Stimulated activated CD4-positive, alpha-beta T cell treated with anti-CD3 and anti-CD28 coated beads, TNF-alpha, amount 100 ng/mL, for 1 hour (primary cell): ENCODE results near the gene RPTOR.

ENCODE experiments used
- DNase-seq, 3 donors: peaks; one replicate each; pipeline ENCODE4 v3.0.0-alpha.2; 2020; ENCODE audit warnings: low read depth in 3 of 3, low spot score in 1 of 3

Gene RPTOR

DNA sequence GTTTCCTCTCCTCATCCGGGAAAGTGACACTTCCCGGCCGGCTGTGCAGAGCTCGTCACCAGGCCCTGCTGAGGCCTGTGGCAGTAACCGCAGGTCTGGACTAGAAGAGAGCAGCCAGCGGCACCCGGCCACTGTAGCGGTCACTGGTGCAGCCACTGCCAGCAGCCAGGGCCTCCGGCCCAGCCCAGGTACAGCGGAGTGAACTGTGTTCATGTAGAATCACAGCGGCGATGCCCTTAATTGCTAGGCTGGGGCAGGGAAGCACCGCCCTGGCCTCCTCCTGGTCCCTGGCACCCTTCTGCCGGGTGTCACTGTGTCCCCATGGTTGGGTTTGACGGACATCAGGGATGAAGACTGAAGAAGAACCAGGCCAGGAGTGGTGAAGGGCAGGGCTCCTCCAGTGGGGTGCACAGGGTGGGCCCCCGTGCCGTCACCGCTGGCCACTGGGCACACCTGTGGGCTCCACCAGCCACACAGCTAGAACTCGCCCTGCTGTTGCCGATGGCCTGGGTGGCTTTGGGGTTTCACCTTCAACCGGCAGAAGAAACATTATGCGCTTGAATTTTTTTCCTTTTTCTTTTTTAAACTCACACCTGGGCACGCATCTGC, 281.8 kb downstream of the RPTOR start:
- no peak for DNase-seq

GRCh38 chr17:80826955-80827645, 282.5 kb downstream of the RPTOR start:
- DNase-seq, result no peak

- DNase-seq, result no peak
Observed at GRCh38 chr17:80827646-80828643, 283.3 kb downstream of the RPTOR start.

DNA sequence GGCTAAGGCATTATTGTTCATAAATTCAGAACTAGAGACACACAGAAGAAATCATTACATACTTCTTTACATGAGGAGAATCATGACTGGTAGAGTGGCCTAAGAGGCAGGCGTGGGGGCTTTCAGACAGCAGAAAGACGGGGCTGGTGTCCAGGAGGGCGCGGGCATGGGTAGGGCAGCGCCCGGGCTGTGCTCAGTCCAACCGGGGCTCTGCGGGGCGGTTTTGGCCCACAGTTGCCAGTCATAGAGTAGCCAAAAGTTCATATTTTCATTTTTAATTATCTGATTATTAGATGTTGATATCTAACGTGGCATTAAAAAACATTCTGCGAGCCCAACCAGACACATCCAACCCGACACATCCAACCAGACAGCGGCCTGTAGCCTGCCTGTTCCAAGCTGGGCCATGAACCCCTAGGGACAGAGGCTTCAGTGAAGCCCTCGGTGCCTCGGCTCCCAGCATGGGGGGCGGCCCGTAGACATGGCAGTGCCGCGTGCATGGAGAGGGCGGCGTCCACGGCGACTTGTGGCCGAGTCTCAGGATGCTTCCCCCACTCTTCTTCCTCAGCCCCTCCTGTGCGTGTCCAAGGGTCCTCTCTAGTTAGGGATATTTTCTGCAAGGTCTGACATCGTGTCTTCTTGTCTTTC, 284.7 kb downstream of the RPTOR start:
- no peak for DNase-seq

DNA sequence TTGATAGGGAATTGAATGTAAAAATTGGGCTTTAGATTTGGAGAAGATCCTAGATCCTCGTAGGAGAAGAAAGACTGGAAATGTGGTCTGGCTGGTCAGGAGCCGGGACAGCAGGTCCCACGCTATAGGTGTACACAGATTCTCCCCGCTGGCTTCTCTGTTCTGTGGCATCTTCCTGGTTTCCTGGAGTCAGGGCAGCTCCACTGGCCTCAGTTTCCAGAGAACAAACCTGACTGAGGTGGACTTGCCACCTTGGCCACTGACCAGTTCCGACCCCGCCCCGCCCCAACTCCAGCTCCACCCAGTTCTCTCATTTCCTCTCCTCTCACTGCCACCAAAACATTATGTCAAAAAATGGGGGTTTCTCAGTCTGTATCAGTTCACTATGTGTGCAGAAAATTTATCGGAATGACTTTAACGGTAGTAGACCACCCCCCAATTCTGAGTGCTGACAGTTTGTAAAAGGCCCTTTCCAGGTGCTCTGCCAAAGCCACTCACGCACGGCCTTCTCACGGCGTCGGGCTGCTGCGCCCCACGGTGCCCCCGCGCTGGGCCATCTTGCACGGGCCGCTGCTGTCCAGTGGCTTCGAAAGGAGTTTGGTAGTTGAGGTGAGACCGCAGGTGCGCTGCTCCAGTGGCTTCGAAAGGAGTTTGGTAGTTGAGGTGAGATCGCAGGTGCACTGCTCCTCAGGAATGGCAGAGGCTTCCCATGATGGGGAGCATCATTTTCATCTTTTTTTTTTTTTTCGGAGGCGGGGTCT, 285.6 kb downstream of the RPTOR start:
- DNase-seq, result no peak

DNA sequence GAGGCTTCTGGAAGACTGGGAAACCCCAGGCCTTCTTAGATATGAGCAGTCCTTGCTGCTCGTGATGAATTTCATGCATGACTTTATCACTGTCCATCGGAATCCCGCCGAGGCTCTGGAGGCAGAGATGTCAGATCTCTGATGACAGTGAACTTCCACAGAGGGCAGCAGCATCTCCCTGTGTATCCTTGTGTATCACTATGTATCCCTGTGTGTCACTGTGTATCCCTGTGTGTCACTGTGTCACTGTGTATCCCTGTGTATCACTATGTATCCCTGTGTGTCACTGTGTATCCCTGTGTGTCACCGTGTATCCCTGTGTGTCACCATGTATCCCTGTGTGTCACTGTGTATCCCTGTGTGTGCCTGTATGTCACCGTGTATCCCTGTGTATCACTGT, 286.9 kb downstream of the RPTOR start:
- no peak for DNase-seq

- DNase-seq, result no peak
Observed at GRCh38 chr17:80832266-80832676, 287.6 kb downstream of the RPTOR start.

DNA sequence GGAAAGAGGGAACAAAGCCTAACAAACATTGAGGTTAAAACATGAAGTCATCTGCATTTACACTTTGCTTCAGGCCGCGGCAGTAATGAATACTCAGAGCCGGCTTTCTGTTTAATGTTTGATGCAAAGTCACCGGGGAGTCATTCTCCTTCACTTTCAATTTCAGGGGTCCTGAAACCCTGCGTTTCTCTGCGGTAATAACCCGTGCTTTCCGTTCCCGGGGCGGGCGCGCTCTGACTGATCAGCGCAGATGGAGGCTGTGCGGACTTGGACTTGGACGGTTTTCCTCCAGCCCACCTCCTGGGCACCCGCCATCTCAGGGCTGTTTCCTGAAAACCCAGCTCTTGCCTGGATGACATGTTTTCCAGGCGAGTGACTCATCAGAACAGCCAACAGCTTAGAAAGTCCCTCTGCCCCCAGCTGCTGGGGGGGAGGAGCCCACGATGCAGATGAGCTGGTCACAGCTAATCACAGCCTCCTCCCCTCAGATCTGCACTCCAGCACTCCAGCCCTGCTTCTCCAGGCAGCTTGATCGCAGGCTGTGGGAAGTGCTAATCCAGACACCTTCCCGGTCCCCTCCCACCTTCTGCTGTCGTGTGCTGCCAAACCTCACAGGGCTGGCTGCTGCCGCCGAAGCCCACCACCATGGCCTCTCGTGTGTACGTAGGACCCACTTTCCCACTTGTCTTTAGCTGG, 288.4 kb downstream of the RPTOR start:
- peak; percentile 53 to 65 (median 56) for DNase-seq

GRCh38 chr17:80833952-80834892, 289.6 kb downstream of the RPTOR start:
- no peak for DNase-seq

GRCh38 chr17:80834893-80835275, 290.2 kb downstream of the RPTOR start:
- DNase-seq, result no peak

- no peak for DNase-seq
Observed at GRCh38 chr17:80835816-80836657, 291.4 kb downstream of the RPTOR start.

DNA sequence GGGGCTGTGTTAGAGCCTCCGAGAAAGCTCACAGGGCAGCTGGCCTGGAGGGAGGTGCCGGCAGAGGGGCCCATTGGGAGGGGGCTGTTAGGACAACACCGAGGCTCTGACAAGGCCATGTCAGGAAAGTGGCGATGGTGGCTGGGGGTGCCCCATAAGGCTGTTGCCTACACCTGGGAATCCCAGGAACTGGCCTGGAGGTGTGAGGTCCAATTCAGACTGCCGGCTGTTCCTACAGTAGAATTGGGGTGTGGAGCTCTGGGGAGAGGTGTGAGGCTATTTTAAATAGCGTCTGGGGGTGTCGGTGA, 292.0 kb downstream of the RPTOR start:
- DNase-seq, result no peak

GRCh38 chr17:80836971-80837481, 292.4 kb downstream of the RPTOR start:
- DNase-seq, result no peak

DNA sequence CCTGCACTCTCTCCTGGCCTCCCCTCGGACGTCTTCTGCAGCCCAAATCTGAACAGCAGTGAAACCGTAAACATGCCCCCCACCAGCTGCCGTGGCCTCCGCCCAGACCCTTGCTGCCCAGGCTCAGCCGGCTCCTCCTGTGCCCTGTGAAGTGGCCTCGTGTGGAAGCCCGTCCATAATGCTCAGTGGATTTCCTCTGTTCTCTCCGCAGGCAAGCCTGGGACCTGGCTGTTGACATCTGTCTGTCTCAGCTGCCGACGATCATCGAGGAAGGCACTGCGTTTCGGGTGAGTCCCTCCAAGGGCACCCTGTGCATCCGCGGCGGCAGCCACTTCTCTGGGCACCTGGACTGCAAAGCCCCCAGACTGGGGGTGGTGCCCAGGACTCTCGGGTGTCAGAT, 293.1 kb downstream of the RPTOR start:
- DNase-seq, result no peak

DNA sequence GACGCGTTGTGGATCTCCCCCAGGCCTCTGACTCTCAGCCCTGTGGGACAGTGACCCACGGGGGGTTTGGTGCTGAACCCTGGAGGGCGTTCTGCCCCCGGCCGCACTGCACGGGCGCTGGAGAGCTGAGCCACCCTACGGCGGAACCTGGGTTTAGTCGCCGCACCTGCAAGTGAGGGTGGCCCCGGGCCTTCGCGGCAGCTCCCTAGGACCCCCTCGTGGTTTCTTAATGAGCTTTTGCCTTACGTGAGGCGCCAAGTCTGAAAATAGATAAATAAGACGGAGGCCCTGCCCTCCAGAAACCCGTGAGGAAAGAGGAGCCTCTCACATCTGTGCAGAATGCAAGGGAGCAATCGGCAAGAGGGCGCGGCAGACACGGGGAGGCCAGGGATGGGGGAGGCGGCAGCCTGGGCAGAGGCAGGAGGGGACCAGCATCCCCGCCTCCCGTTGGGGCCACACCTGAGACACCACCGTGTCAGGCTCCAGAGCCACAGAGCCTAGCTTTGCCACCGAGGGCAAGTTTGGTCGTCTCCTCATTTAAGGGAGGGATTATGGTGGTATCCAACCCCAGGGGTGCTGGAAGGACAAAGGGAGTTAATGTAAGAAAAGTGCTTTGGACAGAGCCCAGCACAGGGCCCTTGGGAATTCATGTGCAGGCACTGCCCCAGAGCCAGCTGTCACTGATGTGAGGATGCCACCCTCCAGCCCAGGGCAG, 293.8 kb downstream of the RPTOR start:
- no peak for DNase-seq

- no peak for DNase-seq
Observed at GRCh38 chr17:80839026-80839345, 294.3 kb downstream of the RPTOR start.

- no peak for DNase-seq
Observed at GRCh38 chr17:80839511-80839941, 294.9 kb downstream of the RPTOR start.
